Measurements from ENCODE around the gene LITAF.

DNA sequence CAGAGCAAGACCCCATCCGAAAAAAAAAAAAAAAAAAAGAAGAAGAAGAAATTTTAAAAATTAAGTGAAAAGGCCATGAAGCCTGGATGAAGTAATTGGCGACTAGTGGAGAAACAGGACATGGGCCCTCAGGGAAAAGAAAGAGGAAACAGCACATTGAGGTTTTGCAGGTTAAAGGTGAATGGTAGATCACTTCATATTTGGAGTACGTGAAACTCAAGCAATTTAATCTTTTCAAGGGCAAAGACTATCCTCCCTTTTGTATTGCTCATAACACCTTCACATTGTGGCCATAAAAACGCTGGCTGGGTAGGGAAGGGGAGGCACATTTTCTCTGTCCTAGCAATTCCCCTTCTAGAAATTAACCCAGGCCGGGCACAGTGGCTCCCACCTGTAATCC lies 53.1 kb downstream of the LITAF start:
- TF ChIP-seq, protein P1, sequence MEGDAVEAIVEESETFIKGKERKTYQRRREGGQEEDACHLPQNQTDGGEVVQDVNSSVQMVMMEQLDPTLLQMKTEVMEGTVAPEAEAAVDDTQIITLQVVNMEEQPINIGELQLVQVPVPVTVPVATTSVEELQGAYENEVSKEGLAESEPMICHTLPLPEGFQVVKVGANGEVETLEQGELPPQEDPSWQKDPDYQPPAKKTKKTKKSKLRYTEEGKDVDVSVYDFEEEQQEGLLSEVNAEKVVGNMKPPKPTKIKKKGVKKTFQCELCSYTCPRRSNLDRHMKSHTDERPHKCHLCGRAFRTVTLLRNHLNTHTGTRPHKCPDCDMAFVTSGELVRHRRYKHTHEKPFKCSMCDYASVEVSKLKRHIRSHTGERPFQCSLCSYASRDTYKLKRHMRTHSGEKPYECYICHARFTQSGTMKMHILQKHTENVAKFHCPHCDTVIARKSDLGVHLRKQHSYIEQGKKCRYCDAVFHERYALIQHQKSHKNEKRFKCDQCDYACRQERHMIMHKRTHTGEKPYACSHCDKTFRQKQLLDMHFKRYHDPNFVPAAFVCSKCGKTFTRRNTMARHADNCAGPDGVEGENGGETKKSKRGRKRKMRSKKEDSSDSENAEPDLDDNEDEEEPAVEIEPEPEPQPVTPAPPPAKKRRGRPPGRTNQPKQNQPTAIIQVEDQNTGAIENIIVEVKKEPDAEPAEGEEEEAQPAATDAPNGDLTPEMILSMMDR (IDR thresholded peaks at IDR 0.05): no peak
- TF ChIP-seq EZH2 (IDR thresholded peaks at IDR 0.05): no peak
- TF ChIP-seq EZH2phosphoT487 (IDR thresholded peaks at IDR 0.05): no peak

Measured in neural progenitor cell (in vitro differentiated cells).